ENCODE measurements around the gene IFNA2.
"Not testable (repeated sequence)": the region's sequence is repeated elsewhere in the genome, so short reads cannot be mapped to it uniquely, and the experiment has no call there.

The IFNA2 gene

GRCh38 chr9:21385131-21385670, at the start of gene IFNA2:
Gene IFNA2 (minus strand): TSS chr9:21385398. CDS start chr9:21385329, 69 bp downstream.
- H3K4me3 Mint-ChIP-seq: no peak within 1 kb of the TSS
- peaks cover 16% of the 10 kb centered on the region for H3K4me1 Mint-ChIP-seq (ENCODE audit: low read depth)
- peaks cover 48% of the 10 kb centered on the region for H3K27me3 Mint-ChIP-seq
- H3K27ac Mint-ChIP-seq: no peak within 1 kb of the TSS
- no peaks in the 10 kb centered on the region for H3K9me3 Mint-ChIP-seq
- DNase-seq: no peak
- H3K36me3 Mint-ChIP-seq (ENCODE audit: low read depth): no peaks in the 10 kb centered on the region

- H3K27ac Mint-ChIP-seq; H3K36me3 Mint-ChIP-seq (ENCODE audit: low read depth); H3K4me1 Mint-ChIP-seq (ENCODE audit: low read depth); H3K9me3 Mint-ChIP-seq; H3K4me3 Mint-ChIP-seq; DNase-seq: not testable (repeated sequence)
- peaks cover 31% of the 10 kb centered on the region for H3K27me3 Mint-ChIP-seq
These were observed 49.8 kb upstream of the IFNA2 start for GRCh38 chr9:21435015-21435383.

- H3K36me3 Mint-ChIP-seq (ENCODE audit: low read depth): no peaks in the 10 kb centered on the region
- no peaks in the 10 kb centered on the region for H3K4me1 Mint-ChIP-seq (ENCODE audit: low read depth)
- no peak overlapping the region for H3K27ac Mint-ChIP-seq
- peaks cover 33% of the 10 kb centered on the region for H3K27me3 Mint-ChIP-seq
- no peak for DNase-seq
- H3K4me3 Mint-ChIP-seq: no peak overlapping the region
- H3K9me3 Mint-ChIP-seq: no peaks in the 10 kb centered on the region
These were observed 49.2 kb upstream of the IFNA2 start for GRCh38 chr9:21434202-21435014.

DNA sequence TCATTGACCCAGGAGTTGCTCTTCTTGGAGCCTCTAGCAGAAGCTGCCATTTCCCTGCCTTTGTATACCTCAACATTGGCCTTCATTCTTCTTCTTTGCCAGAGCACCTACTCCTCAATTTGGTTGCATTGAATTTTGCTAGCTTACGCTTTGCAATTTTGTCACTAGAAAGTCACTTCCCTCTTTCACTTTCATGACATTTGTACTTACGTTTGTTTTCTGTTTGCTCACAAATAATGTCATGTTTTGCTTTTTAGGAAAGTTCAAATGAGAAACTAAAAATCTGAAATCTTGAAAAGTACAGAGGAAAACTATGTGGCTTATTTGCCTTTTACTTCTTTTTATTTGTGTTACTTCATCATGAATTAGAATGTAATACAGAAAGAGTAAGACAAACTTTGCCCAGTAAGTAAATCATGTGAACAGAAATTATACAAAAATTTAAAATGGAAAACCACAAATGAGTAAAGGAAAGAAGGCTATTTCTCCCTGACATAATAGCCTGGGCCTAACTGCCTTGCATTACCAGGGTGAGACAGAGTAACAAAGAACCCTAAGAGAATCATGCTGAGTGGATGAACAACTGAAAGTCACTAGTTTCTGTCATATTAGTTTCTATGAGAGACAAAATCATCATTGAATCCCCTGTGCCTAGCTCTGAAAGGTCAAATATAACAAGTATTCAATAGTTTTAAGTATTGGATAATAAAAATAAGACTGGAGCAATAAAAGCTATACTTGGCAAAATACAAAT, 47.7 kb upstream of the IFNA2 start:
- no peaks in the 10 kb centered on the region for H3K36me3 Mint-ChIP-seq (ENCODE audit: low read depth)
- DNase-seq: no peak
- H3K27ac Mint-ChIP-seq: no peak overlapping the region
- H3K4me3 Mint-ChIP-seq: no peak overlapping the region
- no peaks in the 10 kb centered on the region for H3K4me1 Mint-ChIP-seq (ENCODE audit: low read depth)
- H3K27me3 Mint-ChIP-seq: peaks cover 35% of the 10 kb centered on the region
- no peaks in the 10 kb centered on the region for H3K9me3 Mint-ChIP-seq

GRCh38 chr9:21429191-21429590, 44.0 kb upstream of the IFNA2 start:
- no peak for DNase-seq
- no peaks in the 10 kb centered on the region for H3K9me3 Mint-ChIP-seq
- no peak overlapping the region for H3K27ac Mint-ChIP-seq
- H3K4me3 Mint-ChIP-seq: no peak overlapping the region
- H3K36me3 Mint-ChIP-seq (ENCODE audit: low read depth): no peaks in the 10 kb centered on the region
- H3K4me1 Mint-ChIP-seq (ENCODE audit: low read depth): no peaks in the 10 kb centered on the region
- H3K27me3 Mint-ChIP-seq: peaks cover 35% of the 10 kb centered on the region

- no peaks in the 10 kb centered on the region for H3K4me1 Mint-ChIP-seq (ENCODE audit: low read depth)
- no peaks in the 10 kb centered on the region for H3K9me3 Mint-ChIP-seq
- no peak overlapping the region for H3K4me3 Mint-ChIP-seq
- no peak for DNase-seq
- peaks cover 28% of the 10 kb centered on the region for H3K27me3 Mint-ChIP-seq
- no peak overlapping the region for H3K27ac Mint-ChIP-seq
- no peaks in the 10 kb centered on the region for H3K36me3 Mint-ChIP-seq (ENCODE audit: low read depth)
These were observed 43.0 kb upstream of the IFNA2 start for GRCh38 chr9:21428235-21428634.

- Mint-ChIP-seq H3K9me3 (no peaks in the 10 kb centered on the region), H3K27me3 (peaks cover 3% of the 10 kb centered on the region), H3K36me3 (ENCODE audit: low read depth) (no peaks in the 10 kb centered on the region), H3K4me1 (ENCODE audit: low read depth) (peaks cover 6% of the 10 kb centered on the region), H3K4me3 (no peak overlapping the region), H3K27ac (no peak overlapping the region)
- DNase-seq: no peak
These were observed 30.5 kb upstream of the IFNA2 start for GRCh38 chr9:21415493-21416267.

DNA sequence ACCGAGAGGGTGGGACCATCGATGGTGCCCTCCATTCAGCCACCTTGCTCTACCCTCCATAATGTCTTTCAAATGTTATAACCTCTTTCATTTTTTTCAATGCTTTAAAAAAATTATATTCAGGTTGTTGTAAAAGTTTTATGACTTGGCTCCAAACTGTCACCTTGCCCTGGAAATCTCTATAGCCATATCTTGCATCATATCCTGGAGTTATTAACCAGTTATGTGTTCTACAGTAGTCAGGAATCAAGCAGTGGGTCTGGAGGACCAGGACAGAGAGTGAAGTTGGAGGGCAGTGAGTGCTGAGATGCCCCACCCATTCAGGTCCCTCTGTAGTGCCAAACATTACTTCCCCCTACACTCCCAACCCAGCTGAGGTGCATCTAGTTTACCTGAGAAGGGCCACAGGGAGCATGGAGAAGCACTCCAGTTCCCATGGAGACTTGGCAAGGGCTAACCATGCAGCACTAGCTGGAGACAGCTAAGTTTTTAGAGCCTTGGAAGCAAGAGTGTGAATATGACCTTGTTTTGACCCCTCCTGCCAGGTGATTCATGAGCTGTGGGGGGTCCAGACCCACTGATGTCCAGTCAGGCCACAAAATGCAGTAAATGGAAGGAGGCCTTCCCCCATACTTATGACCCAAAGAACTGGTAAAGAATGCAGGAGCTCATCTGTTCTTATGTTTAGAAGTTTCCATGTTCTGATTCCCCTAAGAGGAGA, 29.2 kb upstream of the IFNA2 start:
- peaks cover 3% of the 10 kb centered on the region for H3K27me3 Mint-ChIP-seq
- no peaks in the 10 kb centered on the region for H3K36me3 Mint-ChIP-seq (ENCODE audit: low read depth)

DNA sequence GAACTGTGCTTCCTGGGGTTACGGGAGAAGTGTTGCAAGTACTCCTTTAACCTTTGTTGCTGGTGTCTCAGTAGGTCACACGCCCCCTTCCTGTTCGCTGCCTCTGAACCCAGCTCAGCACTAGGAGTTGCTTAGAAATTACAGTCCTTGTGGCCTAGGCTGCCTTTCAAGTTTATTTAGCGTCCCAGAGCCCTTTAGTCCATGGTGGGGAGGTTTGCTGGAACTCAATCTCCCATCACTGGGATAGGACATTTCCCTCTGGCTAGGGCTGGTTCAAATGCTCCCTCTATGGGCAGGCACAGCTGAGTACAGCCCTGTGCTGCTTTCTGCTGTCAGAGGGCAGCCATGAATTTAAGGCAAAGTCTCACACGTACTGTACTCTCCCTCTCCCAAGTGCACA, 28.4 kb upstream of the IFNA2 start:
- Mint-ChIP-seq H3K4me1 (ENCODE audit: low read depth) (peaks cover 6% of the 10 kb centered on the region), H3K27ac (no peak overlapping the region), H3K4me3 (no peak overlapping the region), H3K27me3 (peaks cover 3% of the 10 kb centered on the region), H3K9me3 (no peaks in the 10 kb centered on the region), H3K36me3 (ENCODE audit: low read depth) (no peaks in the 10 kb centered on the region)
- no peak for DNase-seq

More for the DNA sequence above, 29.2 kb upstream of the IFNA2 start:
- Mint-ChIP-seq H3K4me1 (ENCODE audit: low read depth) (peaks cover 6% of the 10 kb centered on the region), H3K4me3 (no peak overlapping the region), H3K27ac (no peak overlapping the region), H3K9me3 (no peaks in the 10 kb centered on the region)
- no peak for DNase-seq

DNA sequence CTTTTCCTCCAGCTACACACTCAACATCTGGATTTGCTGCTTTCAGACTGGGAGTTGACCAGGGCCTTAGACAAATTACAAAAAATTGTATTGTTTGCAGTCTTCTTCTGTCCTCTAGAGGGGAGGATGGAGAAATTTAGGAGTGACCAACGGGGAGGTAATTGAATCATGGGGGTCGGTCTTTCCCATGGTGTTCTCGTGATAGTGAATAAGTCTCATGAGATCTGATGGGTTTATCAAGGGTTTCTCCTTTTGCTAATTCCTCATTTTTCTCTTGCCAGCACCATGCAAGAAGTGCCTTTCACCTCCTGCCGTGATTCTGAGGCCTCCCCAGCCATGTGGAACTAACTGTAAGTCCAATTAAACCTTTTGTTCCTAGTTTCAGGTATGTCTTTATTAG, 28.0 kb upstream of the IFNA2 start:
- DNase-seq: no peak
- peaks cover 6% of the 10 kb centered on the region for H3K4me1 Mint-ChIP-seq (ENCODE audit: low read depth)
- H3K27me3 Mint-ChIP-seq: peaks cover 3% of the 10 kb centered on the region
- no peaks in the 10 kb centered on the region for H3K9me3 Mint-ChIP-seq
- no peaks in the 10 kb centered on the region for H3K36me3 Mint-ChIP-seq (ENCODE audit: low read depth)
- H3K4me3 Mint-ChIP-seq: no peak overlapping the region
- no peak overlapping the region for H3K27ac Mint-ChIP-seq

DNA sequence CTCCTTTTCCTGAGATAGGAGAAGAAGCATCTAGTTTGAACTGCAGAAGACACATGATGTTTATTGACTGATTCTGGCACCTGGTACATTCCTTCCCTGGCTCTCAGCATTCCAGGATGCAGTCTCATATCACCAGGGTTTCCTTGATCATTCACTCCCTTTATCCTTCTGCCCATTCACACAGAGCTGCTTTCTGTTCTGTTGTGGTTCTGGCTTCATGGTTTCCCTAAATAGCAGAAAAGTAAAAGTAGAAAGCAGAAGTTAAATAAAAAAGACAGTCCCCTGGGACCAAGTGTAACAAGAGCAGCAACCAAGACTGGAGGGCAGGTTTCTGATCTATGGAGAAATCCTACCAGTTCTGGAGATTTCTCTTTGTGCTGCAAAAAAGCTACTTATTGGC, 26.9 kb upstream of the IFNA2 start:
- peaks cover 3% of the 10 kb centered on the region for H3K27me3 Mint-ChIP-seq
- no peak for DNase-seq
- H3K4me1 Mint-ChIP-seq (ENCODE audit: low read depth): peaks cover 6% of the 10 kb centered on the region
- H3K9me3 Mint-ChIP-seq: no peaks in the 10 kb centered on the region
- H3K27ac Mint-ChIP-seq: no peak overlapping the region
- no peaks in the 10 kb centered on the region for H3K36me3 Mint-ChIP-seq (ENCODE audit: low read depth)
- H3K4me3 Mint-ChIP-seq: no peak overlapping the region

GRCh38 chr9:21408817-21409216, 23.6 kb upstream of the IFNA2 start, which contains the start of gene IFNA8:
Gene IFNA8 (plus strand): TSS chr9:21409117. CDS start chr9:21409177, 60 bp downstream.
- Mint-ChIP-seq H3K4me1 (ENCODE audit: low read depth) (peaks cover 5% of the 10 kb centered on the region), H3K4me3 (no peak within 1 kb of the TSS), H3K27ac (no peak within 1 kb of the TSS), H3K9me3 (no peaks in the 10 kb centered on the region), H3K36me3 (ENCODE audit: low read depth) (no peaks in the 10 kb centered on the region), H3K27me3 (peaks cover 11% of the 10 kb centered on the region)
- DNase-seq: no peak

- no peaks in the 10 kb centered on the region for H3K36me3 Mint-ChIP-seq (ENCODE audit: low read depth)
- H3K9me3 Mint-ChIP-seq: no peaks in the 10 kb centered on the region
- H3K27me3 Mint-ChIP-seq: peaks cover 42% of the 10 kb centered on the region
- no peak for DNase-seq
- H3K4me3 Mint-ChIP-seq: no peak overlapping the region
- peaks cover 14% of the 10 kb centered on the region for H3K4me1 Mint-ChIP-seq (ENCODE audit: low read depth)
- no peak overlapping the region for H3K27ac Mint-ChIP-seq
These were observed 18.9 kb upstream of the IFNA2 start for GRCh38 chr9:21404146-21404545.

All from activated T-cell treated with anti-CD3 and anti-CD28 coated beads, Interleukin-2, amount 50 U/mL, for 24 hours (primary cell).